Stimulated activated CD4-positive, alpha-beta T cell treated with anti-CD3 and anti-CD28 coated beads, Interleukin-15, amount 100 ng/mL, for 24 hours (primary cell): Measurements from ENCODE around the gene OPN3.

Experiments
- DNase-seq: peaks from one replicate; pipeline ENCODE4 v3.0.0-alpha.2; 2020

Gene OPN3

GRCh38 chr1:241586905-241587512 lies 53.2 kb downstream of the OPN3 start:
- no peak for DNase-seq

DNA sequence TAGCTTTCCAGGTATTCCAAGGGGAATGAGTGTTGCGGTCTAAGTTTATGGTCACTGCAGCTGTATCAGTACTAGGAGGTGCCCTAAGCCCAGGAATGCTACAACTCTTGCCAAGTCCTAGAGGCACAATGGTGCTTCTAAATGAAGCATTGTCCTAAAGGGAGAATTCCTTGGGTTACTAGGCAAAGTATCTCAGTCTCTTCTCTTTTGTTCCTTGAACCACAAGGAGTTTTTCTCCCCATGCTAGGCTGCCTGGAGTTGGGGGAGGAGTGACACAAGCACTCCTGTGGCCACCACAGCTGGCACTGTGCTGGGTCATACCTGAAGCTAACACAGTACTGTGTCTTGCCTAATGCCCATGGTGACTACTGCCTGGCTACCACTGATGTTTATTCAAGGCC lies 57.2 kb downstream of the OPN3 start:
- no peak for DNase-seq

GRCh38 chr1:241579434-241579833 lies 60.7 kb downstream of the OPN3 start:
- no peak for DNase-seq

DNA sequence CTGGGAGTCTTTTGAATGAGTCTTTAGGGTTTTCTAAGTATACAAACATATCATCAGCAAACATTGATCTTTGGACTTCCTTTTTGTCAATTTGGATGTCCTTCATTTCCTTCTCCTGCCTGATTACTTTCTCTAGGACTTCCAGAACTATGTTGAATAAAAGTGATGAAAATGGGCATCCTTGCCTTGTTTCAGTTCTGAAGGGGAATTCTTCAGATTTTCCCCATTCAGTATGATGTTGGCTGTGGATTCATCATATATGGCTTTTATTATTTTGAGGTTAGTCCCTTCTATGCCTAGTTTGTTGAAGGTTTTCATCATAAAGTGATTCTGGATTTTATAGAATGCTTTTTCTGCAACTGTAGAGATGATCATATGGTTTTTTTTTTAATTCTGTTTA lies 66.0 kb downstream of the OPN3 start:
- no peak for DNase-seq

DNA sequence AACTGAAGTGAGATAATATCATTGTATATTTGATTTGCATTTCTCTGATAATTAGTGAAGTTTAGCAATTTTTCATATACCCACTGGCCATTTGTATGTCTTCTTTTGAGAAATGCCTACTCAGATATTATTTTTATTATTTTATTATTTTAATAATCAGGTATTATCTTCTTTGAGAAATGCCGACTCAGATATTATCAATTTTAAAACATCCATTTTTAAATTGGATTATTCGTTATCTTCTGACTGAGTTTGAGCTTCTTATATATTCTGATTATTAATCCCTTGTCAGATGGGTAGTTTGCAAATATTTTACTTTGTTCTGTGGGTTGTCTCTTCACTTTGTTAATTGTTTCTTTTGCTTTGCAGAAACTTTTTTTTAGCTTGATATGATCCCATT lies 70.3 kb downstream of the OPN3 start:
- DNase-seq: no peak

DNA sequence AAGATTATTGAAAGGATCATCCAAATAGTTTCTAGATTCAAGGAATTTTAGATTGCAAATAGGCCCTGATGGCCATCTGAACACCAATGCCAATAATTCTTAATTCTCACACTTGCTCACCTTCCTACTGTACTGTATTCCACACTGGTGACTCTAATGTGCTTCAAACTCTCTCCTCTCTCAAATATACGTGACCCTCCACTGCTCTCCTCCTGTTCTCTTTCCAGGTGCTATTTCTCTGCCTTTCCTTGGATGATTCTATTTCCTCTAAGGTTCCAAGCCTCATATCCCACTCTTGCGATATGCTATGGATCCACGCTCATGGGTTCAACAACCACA lies 79.4 kb downstream of the OPN3 start:
- no peak for DNase-seq

GRCh38 chr1:241560146-241560848 lies 79.9 kb downstream of the OPN3 start:
- DNase-seq: no peak

DNA sequence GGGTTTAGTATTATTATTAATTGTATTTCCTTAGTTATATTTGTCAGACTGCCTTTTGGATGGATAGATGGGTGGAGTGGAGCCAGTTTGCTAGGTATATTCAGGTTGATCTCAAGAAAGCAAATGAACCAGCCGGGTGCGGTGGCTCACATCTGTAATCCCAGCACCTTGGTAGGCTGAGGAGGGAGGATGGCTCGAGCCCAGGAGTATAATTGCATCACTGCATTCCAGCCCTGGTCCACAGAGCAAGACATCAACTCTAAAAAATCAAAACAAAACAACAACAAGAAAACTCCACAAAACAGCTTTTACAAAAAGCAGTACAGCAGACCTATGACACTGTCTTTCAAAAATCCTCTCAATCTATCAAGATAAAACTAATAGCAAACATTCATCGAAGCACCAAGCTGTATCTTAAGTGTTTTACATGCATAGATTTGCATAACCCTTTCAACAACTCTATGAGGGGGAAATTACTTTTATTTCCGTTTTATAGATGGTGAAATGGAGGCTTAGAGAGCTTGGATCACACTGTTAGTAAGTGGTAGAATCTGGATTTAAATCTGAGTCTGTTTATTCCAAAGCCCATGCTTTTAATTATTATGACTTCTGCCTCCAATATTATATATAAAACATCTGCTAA lies 82.5 kb downstream of the OPN3 start:
- no peak for DNase-seq

GRCh38 chr1:241557031-241557430 lies 83.1 kb downstream of the OPN3 start:
- DNase-seq: no peak

DNA sequence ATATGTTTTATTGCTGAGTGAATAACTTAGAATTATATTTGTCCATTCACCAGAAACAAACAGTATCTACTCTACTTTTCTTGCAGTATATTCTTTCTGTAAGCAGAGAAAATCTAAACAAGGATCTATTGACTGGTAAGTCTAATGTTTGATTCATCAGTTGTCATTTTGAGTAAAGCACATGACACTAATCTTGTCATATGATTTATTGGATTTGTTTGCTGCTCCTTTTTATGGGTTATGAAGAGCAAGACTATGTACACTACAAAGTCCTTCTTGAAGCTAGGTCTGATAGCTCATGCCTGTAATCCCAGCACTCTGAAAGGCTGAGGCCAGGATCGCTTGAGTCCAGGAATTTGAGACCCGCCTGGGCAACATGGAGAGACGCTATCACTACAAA lies 84.6 kb downstream of the OPN3 start:
- no peak for DNase-seq

GRCh38 chr1:241553886-241554592 lies 86.1 kb downstream of the OPN3 start:
- no peak for DNase-seq

DNA sequence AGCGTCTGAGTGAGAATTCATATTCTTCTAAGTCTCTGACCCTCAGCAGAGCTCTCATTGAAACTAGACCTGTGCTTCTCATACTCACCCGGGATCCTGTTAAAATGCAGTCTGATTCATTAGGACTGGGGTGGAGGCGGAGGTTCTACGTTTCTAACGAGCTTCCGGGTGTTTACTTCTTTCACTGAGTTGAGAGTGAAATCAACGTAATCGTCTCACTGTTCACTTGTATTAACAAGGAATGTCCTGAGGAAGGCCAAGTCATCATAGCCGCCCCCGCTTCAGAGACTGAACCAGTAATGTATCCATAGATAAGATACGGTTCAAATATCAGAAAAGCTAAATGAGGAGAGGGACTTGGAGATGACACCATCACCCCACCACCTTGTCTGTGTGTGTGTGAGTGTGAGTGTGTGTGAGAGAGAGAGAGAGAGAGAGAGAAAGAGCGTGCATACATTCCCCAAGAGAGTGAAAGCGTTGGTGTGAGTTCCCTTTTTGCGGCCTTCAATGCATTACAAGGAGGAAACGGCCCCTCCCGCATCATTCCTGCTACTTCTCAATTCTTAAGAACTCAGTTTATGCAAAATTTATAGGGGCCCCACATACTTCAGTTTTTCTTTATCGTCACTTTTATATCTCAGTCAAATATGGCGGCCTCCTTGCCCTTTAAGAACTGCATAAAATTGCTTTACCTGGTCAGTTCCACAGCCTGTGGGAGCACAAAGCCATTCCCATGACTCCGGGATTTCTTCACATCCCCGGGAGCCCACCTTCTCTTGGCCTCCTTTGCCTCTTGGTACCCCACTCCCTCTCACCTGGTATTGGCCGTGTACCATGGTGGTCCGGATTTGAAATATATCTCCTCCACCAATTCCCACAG lies 88.2 kb downstream of the OPN3 start:
- peak; percentile 75 for DNase-seq

- no peak for DNase-seq
Observed at GRCh38 chr1:241550318-241550717, 89.9 kb downstream of the OPN3 start.

GRCh38 chr1:241548008-241548407 lies 92.2 kb downstream of the OPN3 start:
- DNase-seq: no peak
